SH-SY5Y (cell line): ENCODE results near the gene CREB3L2.

Experiments
- GATA2 ChIP-seq: IDR thresholded peaks from 2 replicates; pipeline ENCODE4 v1.6.1; 2011; ENCODE audit warnings: mild to moderate bottlenecking, low read depth, low read length
- GATA3 ChIP-seq: IDR thresholded peaks from 2 replicates; pipeline ENCODE4 v1.6.1; 2011; ENCODE audit warnings: low read depth, mild to moderate bottlenecking, low read length, moderate library complexity

DNA sequence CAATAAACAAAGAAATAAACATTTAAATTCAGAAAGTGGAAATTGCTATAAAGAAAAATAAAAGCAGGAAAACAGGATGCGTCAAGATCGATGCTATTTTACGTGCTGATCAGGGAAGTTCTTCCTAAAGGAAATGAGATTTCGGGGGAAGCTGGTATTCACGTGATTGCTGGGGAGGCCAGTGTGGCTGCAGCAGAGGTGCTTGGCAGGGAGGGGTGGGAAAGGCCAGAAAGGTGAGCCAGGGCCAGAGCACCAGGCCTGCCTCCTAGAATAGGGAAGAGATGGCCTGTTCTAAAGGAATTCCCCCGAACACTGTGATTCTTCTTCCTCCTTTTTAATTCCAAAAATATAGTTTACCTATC, 923 bp upstream of the CREB3L2 start:
- TF ChIP-seq GATA2 (no peak), GATA3 (no peak)
